Fibroblast of lung (primary cell): ENCODE measurements around the gene NKX1-2.

Source experiments
- EZH2 ChIP-seq: IDR thresholded peaks from 2 replicates; pipeline ENCODE4 v1.5.1; 2012; ENCODE audit warnings: low read length, control low read depth, mild to moderate bottlenecking; ENCODE audit errors: missing control alignments
- TF ChIP-seq, protein P1 (sequence below), 2 donors: IDR thresholded peaks in 1 of 2; conservative IDR thresholded peaks in 1 of 2; 1 replicate in 1 of 2; 2 replicates in 1 of 2; pipeline ENCODE4 v1.5.1; 2011 to 2012; ENCODE audit warnings: low read length in 2 of 2, control low read depth in 1 of 2, inconsistent platforms in 1 of 2, low read depth in 1 of 2, mild to moderate bottlenecking in 1 of 2

DNA sequence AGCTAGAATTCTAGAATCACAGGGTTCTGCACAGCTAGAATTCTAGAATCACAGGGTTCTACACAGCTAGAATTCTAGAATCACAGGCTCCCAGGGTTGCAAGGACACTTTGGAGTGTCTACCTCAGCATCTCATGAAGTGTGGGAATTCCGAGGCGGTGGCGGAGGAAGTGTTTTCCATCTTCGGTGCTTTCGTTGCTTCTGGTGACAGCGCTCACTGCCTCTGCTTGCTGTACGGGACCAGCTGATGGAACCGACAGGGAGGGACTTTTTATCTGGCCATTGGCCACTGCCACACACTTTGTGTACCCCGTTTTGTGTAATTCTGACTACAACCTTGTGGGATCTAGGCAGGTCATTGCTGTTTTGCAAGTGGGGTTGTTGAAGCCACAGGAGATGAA lies 41.3 kb upstream of the NKX1-2 start:
- no peak for TF ChIP-seq EZH2
- TF ChIP-seq, protein P1, sequence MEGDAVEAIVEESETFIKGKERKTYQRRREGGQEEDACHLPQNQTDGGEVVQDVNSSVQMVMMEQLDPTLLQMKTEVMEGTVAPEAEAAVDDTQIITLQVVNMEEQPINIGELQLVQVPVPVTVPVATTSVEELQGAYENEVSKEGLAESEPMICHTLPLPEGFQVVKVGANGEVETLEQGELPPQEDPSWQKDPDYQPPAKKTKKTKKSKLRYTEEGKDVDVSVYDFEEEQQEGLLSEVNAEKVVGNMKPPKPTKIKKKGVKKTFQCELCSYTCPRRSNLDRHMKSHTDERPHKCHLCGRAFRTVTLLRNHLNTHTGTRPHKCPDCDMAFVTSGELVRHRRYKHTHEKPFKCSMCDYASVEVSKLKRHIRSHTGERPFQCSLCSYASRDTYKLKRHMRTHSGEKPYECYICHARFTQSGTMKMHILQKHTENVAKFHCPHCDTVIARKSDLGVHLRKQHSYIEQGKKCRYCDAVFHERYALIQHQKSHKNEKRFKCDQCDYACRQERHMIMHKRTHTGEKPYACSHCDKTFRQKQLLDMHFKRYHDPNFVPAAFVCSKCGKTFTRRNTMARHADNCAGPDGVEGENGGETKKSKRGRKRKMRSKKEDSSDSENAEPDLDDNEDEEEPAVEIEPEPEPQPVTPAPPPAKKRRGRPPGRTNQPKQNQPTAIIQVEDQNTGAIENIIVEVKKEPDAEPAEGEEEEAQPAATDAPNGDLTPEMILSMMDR (conservative IDR thresholded peaks at IDR 0.05 in 1 of 2, IDR thresholded peaks at IDR 0.05 in 1 of 2; ENCODE audit: low read depth in 1 of 2, low read length in 2 of 2), result no peak
